ENCODE measurements around the gene IFRD2.
A peak's percentile ranks its signal among the peaks of the same experiment; 100 is the strongest.

IFRD2 gene

GRCh38 chr3:50302095-50303012 is 10.1 kb upstream of the IFRD2 start:
- no peak for DNase-seq (ENCODE audit: low spot score)

- DNase-seq (ENCODE audit: low spot score), result no peak
Measured at GRCh38 chr3:50300681-50301254, 8.5 kb upstream of the IFRD2 start.

GRCh38 chr3:50299929-50300680 is 7.9 kb upstream of the IFRD2 start:
- peak; percentile 85 for DNase-seq (ENCODE audit: low spot score)

- no peak for DNase-seq (ENCODE audit: low spot score)
Measured at GRCh38 chr3:50299638-50299928, 7.4 kb upstream of the IFRD2 start.

- peak; percentile 100 for DNase-seq (ENCODE audit: low spot score)
Measured at GRCh38 chr3:50298836-50299637, 6.8 kb upstream of the IFRD2 start, which contains the start of the genes HYAL3 and NAA80. Gene HYAL3, minus strand, starts transcription at chr3:50299405. Its CDS starts 3,803 bp downstream, at chr3:50295602. Gene NAA80, minus strand, starts transcription at chr3:50299405. Its CDS starts 1,942 bp downstream, at chr3:50297463.

- DNase-seq (ENCODE audit: low spot score), result no peak
Measured at GRCh38 chr3:50297896-50298725, 5.9 kb upstream of the IFRD2 start.

- DNase-seq (ENCODE audit: low spot score), result no peak
Measured at GRCh38 chr3:50297384-50297775, 5.2 kb upstream of the IFRD2 start.

GRCh38 chr3:50296721-50297383 is 4.6 kb upstream of the IFRD2 start:
- no peak for DNase-seq (ENCODE audit: low spot score)

GRCh38 chr3:50295553-50296431 is 3.6 kb upstream of the IFRD2 start:
- no peak for DNase-seq (ENCODE audit: low spot score)

- no peak for DNase-seq (ENCODE audit: low spot score)
Measured at GRCh38 chr3:50294492-50295403, 2.5 kb upstream of the IFRD2 start.

GRCh38 chr3:50294089-50294488 is 1.9 kb upstream of the IFRD2 start:
- DNase-seq (ENCODE audit: low spot score), result no peak

GRCh38 chr3:50293079-50293801 is 1.0 kb upstream of the IFRD2 start:
- DNase-seq (ENCODE audit: low spot score), result no peak

- DNase-seq (ENCODE audit: low spot score), result no peak
Measured at GRCh38 chr3:50290161-50290641, 2.0 kb downstream of the IFRD2 start.

- DNase-seq (ENCODE audit: low spot score), result no peak
Measured at GRCh38 chr3:50289130-50289529, 3.1 kb downstream of the IFRD2 start.

GRCh38 chr3:50288387-50289007 is 3.7 kb downstream of the IFRD2 start:
- no peak for DNase-seq (ENCODE audit: low spot score)

- DNase-seq (ENCODE audit: low spot score), result no peak
Measured at GRCh38 chr3:50287262-50287661, 5.0 kb downstream of the IFRD2 start.
